Transverse colon (tissue), 3 donors: ENCODE data around the gene RBM42.

Experiments used
- EP300 ChIP-seq: sonication (generic); formaldehyde crosslinking; IDR thresholded peaks from one replicate; pipeline ENCODE4 v1.6.1; 2017; ENCODE audit warnings: antibody characterized with exemption, low read depth
- POLR2A ChIP-seq: fragments of 450-650 bp; IDR thresholded peaks from one replicate; pipeline ENCODE4 v1.6.1; 2016; ENCODE audit warnings: antibody characterized with exemption, mild to moderate bottlenecking, moderate library complexity
- TF ChIP-seq, protein P1 (sequence below), 5 experiments: fragments of 200-600 bp in 3 of 5; fragments of 450-650 bp in 2 of 5; sonication (generic) in 3 of 5; IDR thresholded peaks; 1 replicate in 2 of 5; 2 replicates in 3 of 5; pipeline ENCODE4 v1.5.1; 2016 to 2017; ENCODE audit warnings: antibody characterized with exemption in 5 of 5, inconsistent platforms in 3 of 5, mild to moderate bottlenecking in 2 of 5, moderate library complexity in 1 of 5

DNA sequence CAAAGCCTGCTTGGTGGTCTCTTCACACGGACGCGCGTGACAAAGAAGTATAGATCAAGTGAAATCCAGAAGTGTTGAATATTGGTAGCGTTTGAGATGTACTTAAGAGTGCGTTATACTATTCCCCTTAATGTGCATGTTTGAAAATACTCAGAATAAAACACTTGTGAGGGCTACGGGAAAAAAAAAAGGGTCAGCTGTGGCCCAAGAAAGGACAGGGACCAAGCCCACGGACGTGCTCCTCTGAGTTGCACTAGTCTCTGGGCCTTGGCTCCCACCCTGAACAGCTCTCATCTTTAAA is 622 bp upstream of the RBM42 start:
- TF ChIP-seq POLR2A (no peak), EP300 (no peak)
- TF ChIP-seq, protein P1, sequence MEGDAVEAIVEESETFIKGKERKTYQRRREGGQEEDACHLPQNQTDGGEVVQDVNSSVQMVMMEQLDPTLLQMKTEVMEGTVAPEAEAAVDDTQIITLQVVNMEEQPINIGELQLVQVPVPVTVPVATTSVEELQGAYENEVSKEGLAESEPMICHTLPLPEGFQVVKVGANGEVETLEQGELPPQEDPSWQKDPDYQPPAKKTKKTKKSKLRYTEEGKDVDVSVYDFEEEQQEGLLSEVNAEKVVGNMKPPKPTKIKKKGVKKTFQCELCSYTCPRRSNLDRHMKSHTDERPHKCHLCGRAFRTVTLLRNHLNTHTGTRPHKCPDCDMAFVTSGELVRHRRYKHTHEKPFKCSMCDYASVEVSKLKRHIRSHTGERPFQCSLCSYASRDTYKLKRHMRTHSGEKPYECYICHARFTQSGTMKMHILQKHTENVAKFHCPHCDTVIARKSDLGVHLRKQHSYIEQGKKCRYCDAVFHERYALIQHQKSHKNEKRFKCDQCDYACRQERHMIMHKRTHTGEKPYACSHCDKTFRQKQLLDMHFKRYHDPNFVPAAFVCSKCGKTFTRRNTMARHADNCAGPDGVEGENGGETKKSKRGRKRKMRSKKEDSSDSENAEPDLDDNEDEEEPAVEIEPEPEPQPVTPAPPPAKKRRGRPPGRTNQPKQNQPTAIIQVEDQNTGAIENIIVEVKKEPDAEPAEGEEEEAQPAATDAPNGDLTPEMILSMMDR (IDR thresholded peaks at IDR 0.05) = no peak
